Activated naive CD8-positive, alpha-beta T cell treated with anti-CD3 and anti-CD28 coated beads, Interleukin-2, amount 10 ng/mL, durations not matched to agents 7 days and 5 days (primary cell): ENCODE measurements around the gene GPR3. TPM values are rescaled to one million over a fixed set of nuclear protein-coding genes. Genes with fewer than 3 reads are reported as not detected.

Experiments
- ATAC-seq: fragments of 150-1000 bp; cut with Tn5 transposase; one replicate; pipeline ENCODE4 v1.10.0; 2021; ENCODE audit warnings: low read depth, moderate library complexity
- POLR2A ChIA-PET: fragments of 350-600 bp; sonication (Branson Sonifier 250); formaldehyde crosslinking; loops from one replicate; lab custom pipeline; 2021; ENCODE audit warnings: antibody characterized with exemption; lab: Charles Lee
- DNase-seq: peaks from one replicate; pipeline ENCODE4 v3.0.0; 2021
- H3K27ac Mint-ChIP-seq: one replicate; pipeline ENCODE4 v1.8.0; 2022; ENCODE audit warnings: mild to moderate bottlenecking, mixed read lengths
- H3K27me3 Mint-ChIP-seq: one replicate; pipeline ENCODE4 v1.8.0; 2022; ENCODE audit warnings: mild to moderate bottlenecking, moderate library complexity, mixed read lengths
- H3K36me3 Mint-ChIP-seq: one replicate; pipeline ENCODE4 v1.8.0; 2021; ENCODE audit warnings: mild to moderate bottlenecking, mixed read lengths
- H3K4me1 Mint-ChIP-seq: one replicate; pipeline ENCODE4 v1.8.0; 2021; ENCODE audit warnings: mixed read lengths
- H3K4me3 Mint-ChIP-seq: one replicate; pipeline ENCODE4 v1.8.0; 2022; ENCODE audit warnings: mild to moderate bottlenecking, moderate library complexity, mixed read lengths
- H3K9me3 Mint-ChIP-seq: one replicate; pipeline ENCODE4 v1.8.0; 2021; ENCODE audit warnings: mixed read lengths
- total RNA-seq, 2 experiments: library from RNA; stranded (reverse); gene quantifications; one replicate each; pipeline ENCODE4 v1.2.3, GENCODE V29; 2021

Gene GPR3
- total RNA-seq, 2 experiments from 2014 or later: 0.42 to 0.43 TPM

GRCh38 chr1:27393641-27394281, 1.3 kb downstream of the GPR3 start:
- H3K4me1 Mint-ChIP-seq: peaks cover 14% of the 10 kb centered on the region
- peak overlapping the region; percentile 78 for H3K4me3 Mint-ChIP-seq
- H3K27ac Mint-ChIP-seq: no peak overlapping the region
- H3K9me3 Mint-ChIP-seq: no peaks in the 10 kb centered on the region
- peaks cover 10% of the 10 kb centered on the region for H3K27me3 Mint-ChIP-seq
- POLR2A ChIA-PET: no interaction called here
- no peak for ATAC-seq
- no peaks in the 10 kb centered on the region for H3K36me3 Mint-ChIP-seq
- no peak for DNase-seq

GRCh38 chr1:27394282-27394658, 1.8 kb downstream of the GPR3 start:
- POLR2A ChIA-PET: interaction anchor here (0.8 to 1.7 kb wide), 4 partner anchors 93 to 294 kb away, joined by 3 to 8 read pairs (median 5); no protein-coding TSS in a partner anchor
- Mint-ChIP-seq H3K9me3 (no peaks in the 10 kb centered on the region), H3K36me3 (no peaks in the 10 kb centered on the region), H3K27me3 (peaks cover 10% of the 10 kb centered on the region), H3K4me1 (peaks cover 14% of the 10 kb centered on the region), H3K27ac (peak overlapping the region; percentile 48), H3K4me3 (peak overlapping the region; percentile 39)
- ATAC-seq: no peak
- DNase-seq: no peak

GRCh38 chr1:27394925-27395324, 2.5 kb downstream of the GPR3 start:
- no peak overlapping the region for H3K4me3 Mint-ChIP-seq
- peak overlapping the region; percentile 48 for H3K27ac Mint-ChIP-seq
- ATAC-seq: no peak
- no peak for DNase-seq
- no peaks in the 10 kb centered on the region for H3K36me3 Mint-ChIP-seq
- H3K27me3 Mint-ChIP-seq: peaks cover 4% of the 10 kb centered on the region
- POLR2A ChIA-PET: interaction anchor here (0.8 to 1.7 kb wide), 6 partner anchors 38 to 295 kb away, joined by 3 to 8 read pairs (median 4); no protein-coding TSS in a partner anchor
- peaks cover 14% of the 10 kb centered on the region for H3K4me1 Mint-ChIP-seq
- no peaks in the 10 kb centered on the region for H3K9me3 Mint-ChIP-seq

- POLR2A ChIA-PET: interaction anchor here (0.8 to 1.7 kb wide), 6 partner anchors 38 to 296 kb away, joined by 3 to 8 read pairs (median 4); no protein-coding TSS in a partner anchor
- no peak overlapping the region for H3K27ac Mint-ChIP-seq
- peaks cover 14% of the 10 kb centered on the region for H3K4me1 Mint-ChIP-seq
- H3K27me3 Mint-ChIP-seq: peaks cover 3% of the 10 kb centered on the region
- H3K4me3 Mint-ChIP-seq: no peak overlapping the region
- peak; percentile 83 for DNase-seq
- H3K9me3 Mint-ChIP-seq: no peaks in the 10 kb centered on the region
- no peaks in the 10 kb centered on the region for H3K36me3 Mint-ChIP-seq
- peak; percentile 44 for ATAC-seq
These were observed 3.2 kb downstream of the GPR3 start for GRCh38 chr1:27395441-27396195.

GRCh38 chr1:27397110-27397509, 4.7 kb downstream of the GPR3 start:
- Mint-ChIP-seq H3K36me3 (no peaks in the 10 kb centered on the region), H3K4me1 (peaks cover 9% of the 10 kb centered on the region), H3K27me3 (no peaks in the 10 kb centered on the region), H3K9me3 (no peaks in the 10 kb centered on the region), H3K4me3 (no peak overlapping the region), H3K27ac (no peak overlapping the region)
- POLR2A ChIA-PET: no interaction called here
- ATAC-seq (no peak), DNase-seq (no peak)

- H3K4me3 Mint-ChIP-seq: no peak overlapping the region
These were observed 5.3 kb downstream of the GPR3 start for GRCh38 chr1:27397749-27398148.

GRCh38 chr1:27398405-27399149, 6.2 kb downstream of the GPR3 start:
- Mint-ChIP-seq H3K27ac (no peak overlapping the region), H3K4me3 (no peak overlapping the region), H3K4me1 (peaks cover 9% of the 10 kb centered on the region), H3K9me3 (no peaks in the 10 kb centered on the region), H3K27me3 (no peaks in the 10 kb centered on the region), H3K36me3 (no peaks in the 10 kb centered on the region)
- POLR2A ChIA-PET: interaction anchor here (1.4 kb wide), 1 partner anchor 103 kb away, joined by 4 read pairs; no protein-coding TSS in a partner anchor
- DNase-seq: no peak
- ATAC-seq: no peak

More at GRCh38 chr1:27397749-27398148, 5.3 kb downstream of the GPR3 start:
- Mint-ChIP-seq H3K9me3 (no peaks in the 10 kb centered on the region), H3K4me1 (peaks cover 6% of the 10 kb centered on the region), H3K27ac (no peak overlapping the region), H3K27me3 (no peaks in the 10 kb centered on the region), H3K36me3 (no peaks in the 10 kb centered on the region)
- POLR2A ChIA-PET: interaction anchor here (0.5 kb wide), 1 partner anchor 25 kb away, joined by 3 read pairs; no protein-coding TSS in a partner anchor
- DNase-seq: no peak
- ATAC-seq: no peak

- no peak overlapping the region for H3K4me3 Mint-ChIP-seq
- H3K27ac Mint-ChIP-seq: no peak overlapping the region
- H3K9me3 Mint-ChIP-seq: no peaks in the 10 kb centered on the region
- no peaks in the 10 kb centered on the region for H3K27me3 Mint-ChIP-seq
- H3K36me3 Mint-ChIP-seq: no peaks in the 10 kb centered on the region
- ATAC-seq: no peak
- POLR2A ChIA-PET: interaction anchor here (0.6 to 1.4 kb wide), 2 partner anchors 55 to 103 kb away, joined by 4 to 9 read pairs; no protein-coding TSS in a partner anchor
- peaks cover 16% of the 10 kb centered on the region for H3K4me1 Mint-ChIP-seq
- DNase-seq: no peak
These were observed 7.0 kb downstream of the GPR3 start for GRCh38 chr1:27399251-27400025.

- no peaks in the 10 kb centered on the region for H3K27me3 Mint-ChIP-seq
- H3K36me3 Mint-ChIP-seq: no peaks in the 10 kb centered on the region
- H3K9me3 Mint-ChIP-seq: no peaks in the 10 kb centered on the region
- H3K4me3 Mint-ChIP-seq: no peak overlapping the region
- H3K4me1 Mint-ChIP-seq: peaks cover 14% of the 10 kb centered on the region
- no peak overlapping the region for H3K27ac Mint-ChIP-seq
- DNase-seq (no peak), ATAC-seq (no peak)
- POLR2A ChIA-PET: interaction anchor here (0.6 kb wide), 1 partner anchor 56 kb away, joined by 9 read pairs; no protein-coding TSS in a partner anchor
These were observed 7.9 kb downstream of the GPR3 start for GRCh38 chr1:27400082-27400962.

- POLR2A ChIA-PET: interaction anchor here (1.0 kb wide), 1 partner anchor 9 kb away, joined by 3 read pairs; the partner anchor contains the start of gene GPR3
- Mint-ChIP-seq H3K27me3 (no peaks in the 10 kb centered on the region), H3K9me3 (no peaks in the 10 kb centered on the region), H3K4me3 (no peak overlapping the region), H3K4me1 (peaks cover 14% of the 10 kb centered on the region), H3K36me3 (no peaks in the 10 kb centered on the region), H3K27ac (no peak overlapping the region)
- DNase-seq (no peak), ATAC-seq (no peak)
These were observed 8.5 kb downstream of the GPR3 start for GRCh38 chr1:27400963-27401341.

GRCh38 chr1:27402349-27402754, 9.9 kb downstream of the GPR3 start:
- H3K27ac Mint-ChIP-seq: peak overlapping the region; percentile 63
- H3K4me3 Mint-ChIP-seq: no peak overlapping the region
- POLR2A ChIA-PET: interaction anchor here (1.0 to 1.9 kb wide), 4 partner anchors 28 to 261 kb away, joined by 3 to 5 read pairs (median 4); partner anchors contain the start of gene AHDC1
- H3K4me1 Mint-ChIP-seq: peaks cover 14% of the 10 kb centered on the region
- DNase-seq: no peak
- ATAC-seq: no peak
- no peaks in the 10 kb centered on the region for H3K27me3 Mint-ChIP-seq
- H3K36me3 Mint-ChIP-seq: peaks cover 2% of the 10 kb centered on the region
- no peaks in the 10 kb centered on the region for H3K9me3 Mint-ChIP-seq
